ENCODE measurements around the gene ATP6V0E2.

GRCh38 chr7:149885191-149886017 lies 11.6 kb downstream of the ATP6V0E2 start:
- TF ChIP-seq CTCF (IDR thresholded peaks at IDR 0.05; ENCODE audit: poor library complexity) = no peak
- TF ChIP-seq EZH2phosphoT487 (IDR thresholded peaks at IDR 0.05; ENCODE audit: low read depth, severe bottlenecking, unreplicated experiment) = no peak
- no peak for TF ChIP-seq EZH2 (IDR thresholded peaks at IDR 0.05; ENCODE audit: borderline replicate concordance)

Measured in hepatocyte (in vitro differentiated cells).